ENCODE results near the gene MSH6.
"Not testable (repeated sequence)": the region's sequence is repeated elsewhere in the genome, so short reads cannot be mapped to it uniquely, and the experiment has no call there.

Gene MSH6

DNA sequence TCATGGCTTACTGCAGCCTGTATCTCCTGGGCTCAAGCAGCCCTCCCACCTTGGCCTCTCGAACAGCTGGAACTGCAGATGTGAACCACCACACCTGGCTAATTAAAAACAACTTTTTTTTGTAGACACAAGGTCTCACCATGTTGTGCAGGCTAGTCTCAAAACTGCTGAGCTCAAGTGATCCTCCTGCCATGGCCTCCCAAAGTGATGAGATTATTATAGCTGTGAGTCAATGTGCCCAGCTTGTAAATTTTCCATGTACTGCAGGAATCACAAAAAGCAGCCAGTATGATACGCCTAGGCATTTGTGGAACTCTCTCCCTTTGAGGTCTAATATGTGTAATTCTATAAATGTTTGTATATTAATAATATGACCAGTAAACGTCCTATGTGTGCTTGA is 59.9 kb downstream of the MSH6 start:
- no peak for DNase-seq (ENCODE audit: low read depth in 3 of 3)

DNA sequence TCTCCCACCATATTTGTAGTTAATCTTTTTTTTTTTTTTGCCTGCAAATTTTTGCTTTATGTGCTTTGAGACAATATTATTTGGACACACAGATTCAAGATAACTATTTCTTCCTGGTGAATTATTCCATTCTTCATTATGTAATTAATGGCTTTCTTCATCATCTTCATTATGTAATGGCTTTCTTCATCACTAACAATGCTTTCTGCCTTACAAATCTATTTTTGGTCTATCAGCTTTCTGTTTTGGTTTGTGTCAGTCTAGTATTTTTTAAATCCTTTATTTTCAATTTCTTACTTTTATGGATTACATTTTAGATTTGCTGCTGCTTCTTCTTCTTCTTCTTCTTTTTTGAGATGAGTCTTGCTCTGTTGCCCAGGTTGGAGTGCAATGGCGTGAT is 60.5 kb downstream of the MSH6 start:
- no peak for DNase-seq (ENCODE audit: low read depth in 3 of 3)

DNA sequence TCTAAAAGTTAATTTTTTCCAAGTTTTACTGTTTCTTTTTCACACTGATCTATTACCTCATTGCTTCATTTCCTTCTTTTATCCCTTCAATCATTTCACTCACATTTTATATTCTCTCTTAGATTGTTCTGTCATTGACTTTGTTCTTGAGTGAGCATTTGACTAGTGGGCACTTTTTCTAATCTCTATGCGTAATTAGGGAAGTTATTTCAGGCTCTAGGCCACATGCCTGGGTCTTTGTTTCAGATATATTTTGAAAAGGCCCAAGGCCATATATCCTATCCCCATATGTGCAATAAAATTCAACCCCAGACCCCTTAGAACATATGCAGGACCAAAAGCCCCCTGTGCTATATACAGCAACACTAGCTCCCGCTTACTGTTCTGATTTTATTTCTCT is 61.2 kb downstream of the MSH6 start:
- DNase-seq (ENCODE audit: low read depth in 3 of 3): no peak

DNA sequence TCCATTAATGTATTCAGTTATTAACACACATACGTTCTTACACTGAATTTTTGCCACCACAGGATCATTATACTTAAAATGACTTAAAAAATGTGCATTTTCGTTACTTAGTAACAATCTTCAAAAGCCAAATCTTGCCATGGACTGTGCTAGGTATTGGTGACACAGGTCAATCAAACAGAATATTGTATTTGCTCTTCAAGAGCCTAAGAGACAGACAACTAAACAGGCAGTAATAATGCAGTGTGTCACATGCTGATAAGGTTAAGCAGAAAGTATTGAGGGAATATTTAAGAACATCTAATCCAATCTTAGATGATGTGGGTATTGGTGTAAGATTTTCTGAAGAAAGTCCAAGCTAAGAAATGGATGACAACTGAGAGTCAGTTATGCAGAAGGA is 66.4 kb downstream of the MSH6 start:
- DNase-seq (ENCODE audit: low read depth in 3 of 3): no peak

DNA sequence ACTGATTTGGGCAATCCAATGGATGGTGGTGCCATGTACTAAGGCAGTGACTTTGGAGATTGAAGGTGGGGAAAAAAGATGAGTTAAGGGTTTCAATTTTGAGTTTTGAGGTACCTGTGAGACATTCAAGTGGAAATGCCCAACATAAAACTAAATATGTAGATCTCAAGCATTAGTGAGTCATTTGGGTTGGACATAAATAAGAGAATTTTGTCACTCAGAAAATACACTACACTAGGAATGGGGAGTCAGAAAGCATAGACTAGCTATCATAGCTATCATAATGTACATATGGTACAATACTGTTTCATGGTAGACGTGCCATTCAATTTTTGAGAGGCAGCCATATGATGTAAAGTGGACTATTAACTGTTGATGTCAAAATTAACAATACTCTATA is 67.3 kb downstream of the MSH6 start:
- DNase-seq (ENCODE audit: low read depth in 3 of 3): no peak

DNA sequence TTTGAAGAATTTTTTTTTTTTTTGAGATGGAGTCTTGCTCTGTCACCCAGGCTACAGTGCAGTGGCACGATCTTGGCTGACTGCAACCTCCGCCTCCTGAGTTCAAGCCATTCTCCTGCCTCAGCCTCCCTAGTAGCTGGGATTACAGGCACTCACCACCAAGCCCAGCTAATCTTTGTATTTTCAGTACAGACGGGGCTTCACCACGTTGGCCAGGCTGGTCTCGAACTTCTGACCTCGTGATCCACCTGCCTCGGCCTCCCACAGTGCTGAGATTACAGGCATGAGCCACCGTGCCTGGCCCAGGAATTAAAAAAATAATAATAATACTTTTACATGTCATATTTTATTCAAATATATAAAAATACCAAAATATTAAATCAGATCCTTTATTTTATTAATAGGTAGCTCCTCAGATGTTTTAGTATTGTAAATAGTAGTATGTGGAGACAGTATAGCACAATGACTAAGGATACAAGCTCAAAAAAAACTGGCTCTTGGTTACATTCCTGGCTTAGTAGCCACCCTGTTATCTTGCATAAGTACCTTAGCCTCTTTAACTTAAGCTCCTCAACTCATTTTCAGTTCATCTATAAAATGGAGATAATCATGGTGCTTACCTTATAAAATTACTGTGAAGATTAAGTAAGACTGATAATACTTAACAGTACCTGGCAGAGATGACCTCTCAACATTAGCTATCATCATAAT is 70.3 kb downstream of the MSH6 start:
- DNase-seq (ENCODE audit: low read depth in 3 of 3): not testable (repeated sequence)

Measured in stimulated activated CD4-positive, alpha-beta T cell treated with anti-CD3 and anti-CD28 coated beads, TNF-alpha, amount 100 ng/mL, for 48 hours (primary cell).